SK-N-MC (cell line): Measurements from ENCODE around the gene VASP.

Experiments
- DNase-seq: peaks from one replicate; pipeline ENCODE4 v3.0.0-alpha.2; 2011; ENCODE audit warnings: low read depth, low spot score
- H3K27ac ChIP-seq: fragments of 200-600 bp; sonication (generic); 2 replicates; pipeline ENCODE4 v1.5.1; 2016; ENCODE audit warnings: mixed run types
- H3K36me3 ChIP-seq: fragments of 200-600 bp; sonication (generic); 2 replicates; pipeline ENCODE4 v1.6.1; 2017; ENCODE audit warnings: antibody characterized with exemption, low read length, mixed read lengths; ENCODE audit not compliant: insufficient read depth
- H3K4me3 ChIP-seq: fragments of 200-600 bp; sonication (generic); 2 replicates; pipeline ENCODE4 v1.5.1; 2016
- H3K9ac ChIP-seq: fragments of 200-600 bp; sonication (generic); 2 replicates; pipeline ENCODE4 v1.8.0; 2017; ENCODE audit warnings: mixed run types, mixed read lengths; ENCODE audit not compliant: insufficient read length
- H3K9me3 ChIP-seq: fragments of 200-600 bp; sonication (generic); 2 replicates; pipeline ENCODE4 v1.6.1; 2017; ENCODE audit warnings: low read depth, mild to moderate bottlenecking, antibody characterized with exemption, low read length, moderate library complexity, mixed read lengths
- EZH2 ChIP-seq: fragments of 200-600 bp; sonication (generic); IDR thresholded peaks from one replicate; pipeline ENCODE4 v1.6.1; 2017; ENCODE audit warnings: antibody characterized with exemption
- FOXP2 ChIP-seq: optimal IDR thresholded peaks from 2 replicates; pipeline ENCODE3; 2011; ENCODE audit warnings: mild to moderate bottlenecking, moderate library complexity; ENCODE audit not compliant: insufficient read depth; ENCODE audit errors: extremely low read length, control extremely low read depth
- POLR2AphosphoS5 ChIP-seq: IDR thresholded peaks from 2 replicates; pipeline ENCODE4 v1.6.1; 2012; ENCODE audit warnings: mild to moderate bottlenecking, low read depth, low read length, borderline replicate concordance

Gene VASP

GRCh38 chr19:45477186-45477585, 30.1 kb upstream of the VASP start:
- Histone ChIP-seq H3K27ac (no peak overlapping the region), H3K4me3 (no peak overlapping the region), H3K9me3 (no peaks in the 10 kb centered on the region), H3K9ac (no peak overlapping the region), H3K36me3 (no peaks in the 10 kb centered on the region)
- TF ChIP-seq EZH2 (no peak), FOXP2 (no peak), POLR2AphosphoS5 (no peak)
- DNase-seq: no peak

- TF ChIP-seq EZH2: no peak
- TF ChIP-seq POLR2AphosphoS5: no peak
- TF ChIP-seq FOXP2: no peak
- Histone ChIP-seq H3K9ac (no peak overlapping the region), H3K4me3 (peak overlapping the region; percentile 86), H3K9me3 (no peaks in the 10 kb centered on the region), H3K36me3 (no peaks in the 10 kb centered on the region), H3K27ac (no peak overlapping the region)
- DNase-seq: no peak
These were observed 29.4 kb upstream of the VASP start for GRCh38 chr19:45477713-45478453.

- Histone ChIP-seq H3K4me3 (peak overlapping the region; percentile 86), H3K36me3 (no peaks in the 10 kb centered on the region), H3K9ac (peak overlapping the region; percentile 68), H3K9me3 (no peaks in the 10 kb centered on the region), H3K27ac (peak overlapping the region; percentile 77)
- TF ChIP-seq EZH2: no peak
- no peak for TF ChIP-seq FOXP2
- TF ChIP-seq POLR2AphosphoS5: no peak
- DNase-seq: peak; percentile 69
These were observed 28.6 kb upstream of the VASP start for GRCh38 chr19:45478454-45479238.

- Histone ChIP-seq H3K36me3 (no peaks in the 10 kb centered on the region), H3K4me3 (no peak overlapping the region), H3K27ac (no peak overlapping the region), H3K9ac (no peak overlapping the region), H3K9me3 (no peaks in the 10 kb centered on the region)
- DNase-seq: no peak
- TF ChIP-seq POLR2AphosphoS5: no peak
- TF ChIP-seq FOXP2: no peak
- TF ChIP-seq EZH2: no peak
These were observed 24.2 kb upstream of the VASP start for GRCh38 chr19:45483033-45483432.

- H3K36me3 ChIP-seq: no peaks in the 10 kb centered on the region
- no peak for TF ChIP-seq POLR2AphosphoS5
- no peak for TF ChIP-seq EZH2
- no peak for TF ChIP-seq FOXP2
- H3K4me3 ChIP-seq: no peak overlapping the region
- no peak for DNase-seq
- H3K9ac ChIP-seq: no peak overlapping the region
- no peaks in the 10 kb centered on the region for H3K9me3 ChIP-seq
- H3K27ac ChIP-seq: no peak overlapping the region
These were observed 22.9 kb upstream of the VASP start for GRCh38 chr19:45484273-45484945.

- H3K27ac ChIP-seq: no peak overlapping the region
- no peak for TF ChIP-seq POLR2AphosphoS5
- TF ChIP-seq EZH2: no peak
- TF ChIP-seq FOXP2: no peak
- no peak overlapping the region for H3K9ac ChIP-seq
- no peaks in the 10 kb centered on the region for H3K9me3 ChIP-seq
- peak; percentile 85 for DNase-seq
- peak overlapping the region; percentile 85 for H3K4me3 ChIP-seq
- no peaks in the 10 kb centered on the region for H3K36me3 ChIP-seq
These were observed 21.8 kb upstream of the VASP start for GRCh38 chr19:45485305-45486077.

GRCh38 chr19:45488708-45489107, 18.6 kb upstream of the VASP start:
- H3K36me3 ChIP-seq: no peaks in the 10 kb centered on the region
- H3K27ac ChIP-seq: no peak overlapping the region
- no peak overlapping the region for H3K4me3 ChIP-seq
- no peak for DNase-seq
- TF ChIP-seq FOXP2 (no peak), POLR2AphosphoS5 (no peak), EZH2 (no peak)
- H3K9ac ChIP-seq: no peak overlapping the region
- H3K9me3 ChIP-seq: no peaks in the 10 kb centered on the region
